Epithelial cell of proximal tubule (primary cell): Measurements from ENCODE around the gene SDK1. TPM values are rescaled to one million over a fixed set of nuclear protein-coding genes. Genes with fewer than 3 reads are reported as not detected.

Experiments
- DNase-seq: peaks from one replicate; pipeline ENCODE4 v3.0.0-alpha.2; 2011; ENCODE audit warnings: low read depth
- H3K4me3 ChIP-seq: 2 replicates; pipeline ENCODE4 v1.5.1; 2011; ENCODE audit warnings: low read depth, mild to moderate bottlenecking, low read length
- total RNA-seq: library from RNA; depleted of rRNA; stranded (reverse); fragments of >200 nt; gene quantifications from 2 replicates; pipeline ENCODE4 v1.2.3, GENCODE V29; 2015
- TF ChIP-seq, protein P1 (sequence below): conservative IDR thresholded peaks from 2 replicates; pipeline ENCODE4 v1.5.1; 2012; ENCODE audit warnings: low read depth, mild to moderate bottlenecking, low read length

The SDK1 gene
- total RNA-seq, 1 donor from 2014 or later = 0.75 TPM

DNA sequence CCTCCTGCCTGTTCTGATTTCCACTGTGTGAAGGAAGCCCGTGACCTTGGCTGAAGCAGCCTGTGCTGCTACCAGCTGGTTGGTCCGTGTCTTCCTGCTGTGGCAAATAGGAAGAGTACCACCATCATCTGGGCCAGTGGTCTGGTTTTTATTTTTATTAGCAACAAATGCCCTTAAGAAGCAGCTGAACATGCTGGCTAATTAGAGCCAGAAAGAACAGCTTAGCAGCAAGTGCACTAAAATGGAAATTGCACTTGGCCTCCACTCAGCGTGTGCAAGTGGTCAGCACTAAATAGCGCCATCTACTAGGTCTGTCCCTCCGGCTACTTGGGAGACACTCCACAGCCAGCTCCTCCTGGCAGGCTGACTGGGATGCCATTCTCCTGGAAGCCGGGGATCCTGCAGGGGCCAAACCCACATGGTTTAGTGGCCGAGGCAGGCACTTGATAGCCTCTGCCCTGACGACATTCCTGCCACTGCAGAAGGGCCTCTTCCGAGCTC lies 690.7 kb downstream of the SDK1 start:
- DNase-seq = no peak
- no peak overlapping the region for H3K4me3 ChIP-seq
- TF ChIP-seq, protein P1, sequence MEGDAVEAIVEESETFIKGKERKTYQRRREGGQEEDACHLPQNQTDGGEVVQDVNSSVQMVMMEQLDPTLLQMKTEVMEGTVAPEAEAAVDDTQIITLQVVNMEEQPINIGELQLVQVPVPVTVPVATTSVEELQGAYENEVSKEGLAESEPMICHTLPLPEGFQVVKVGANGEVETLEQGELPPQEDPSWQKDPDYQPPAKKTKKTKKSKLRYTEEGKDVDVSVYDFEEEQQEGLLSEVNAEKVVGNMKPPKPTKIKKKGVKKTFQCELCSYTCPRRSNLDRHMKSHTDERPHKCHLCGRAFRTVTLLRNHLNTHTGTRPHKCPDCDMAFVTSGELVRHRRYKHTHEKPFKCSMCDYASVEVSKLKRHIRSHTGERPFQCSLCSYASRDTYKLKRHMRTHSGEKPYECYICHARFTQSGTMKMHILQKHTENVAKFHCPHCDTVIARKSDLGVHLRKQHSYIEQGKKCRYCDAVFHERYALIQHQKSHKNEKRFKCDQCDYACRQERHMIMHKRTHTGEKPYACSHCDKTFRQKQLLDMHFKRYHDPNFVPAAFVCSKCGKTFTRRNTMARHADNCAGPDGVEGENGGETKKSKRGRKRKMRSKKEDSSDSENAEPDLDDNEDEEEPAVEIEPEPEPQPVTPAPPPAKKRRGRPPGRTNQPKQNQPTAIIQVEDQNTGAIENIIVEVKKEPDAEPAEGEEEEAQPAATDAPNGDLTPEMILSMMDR = no peak

DNA sequence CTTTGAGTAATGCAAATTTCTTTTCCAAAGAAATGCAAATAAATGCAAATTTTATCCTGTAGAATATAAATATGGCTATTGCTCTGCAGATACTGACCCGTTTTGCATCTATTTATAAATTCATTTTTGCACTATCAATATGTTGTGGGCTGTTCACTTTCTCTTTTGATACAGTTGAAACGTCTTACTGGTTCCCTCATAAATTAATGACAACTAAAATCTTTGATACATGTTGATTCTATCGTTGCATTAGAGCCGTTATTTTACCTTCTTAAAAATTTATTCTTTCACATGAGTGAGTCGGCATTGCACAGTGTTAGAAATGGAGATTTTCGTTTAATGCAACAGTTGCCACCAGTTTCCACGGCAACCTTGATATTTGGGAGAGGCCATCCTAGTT lies 691.8 kb downstream of the SDK1 start:
- no peak overlapping the region for H3K4me3 ChIP-seq
- TF ChIP-seq, protein P1 = no peak
- DNase-seq = no peak

DNA sequence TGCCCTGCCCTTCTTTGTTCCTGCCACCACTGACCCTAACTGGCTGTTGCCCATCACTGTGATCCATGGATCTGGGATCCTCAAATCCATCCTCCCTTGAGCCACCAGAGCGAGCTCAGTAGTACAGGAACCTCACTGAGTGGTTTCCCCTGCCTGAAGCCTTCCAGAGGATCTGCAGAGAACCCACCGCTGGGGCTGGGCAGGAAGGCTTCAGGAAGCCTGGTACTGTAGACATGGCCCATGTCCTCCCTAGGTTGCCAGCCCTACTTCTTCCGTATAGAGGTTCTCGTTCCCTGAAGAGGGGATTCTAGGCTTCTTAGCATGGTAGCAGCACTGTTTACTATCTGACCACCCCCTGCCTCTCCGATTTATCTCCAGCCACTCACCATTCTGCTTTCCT lies 693.7 kb downstream of the SDK1 start:
- no peak for DNase-seq
- TF ChIP-seq, protein P1 = no peak

DNA sequence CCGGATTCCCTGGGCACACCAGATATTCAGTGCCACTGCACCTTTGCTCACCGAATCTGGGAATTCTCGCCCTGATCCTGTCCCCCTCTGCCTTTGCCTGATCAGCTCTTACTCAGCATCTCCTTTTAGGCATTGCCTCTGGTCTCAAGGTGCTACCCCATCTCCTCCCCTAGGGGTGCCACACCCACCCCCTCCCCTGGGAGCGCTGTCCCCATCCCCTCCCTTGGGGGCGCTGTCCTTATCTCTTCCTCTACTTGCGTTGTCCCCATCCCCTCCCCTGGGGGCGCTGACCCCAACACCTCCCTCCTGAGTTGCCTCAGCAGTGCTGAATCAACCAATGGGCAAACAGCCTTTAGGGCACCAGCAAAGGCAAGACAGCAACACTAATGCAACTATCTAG lies 694.1 kb downstream of the SDK1 start:
- no peak overlapping the region for H3K4me3 ChIP-seq
- TF ChIP-seq, protein P1 = no peak
- no peak for DNase-seq

More for the DNA sequence above, 693.7 kb downstream of the SDK1 start:
- H3K4me3 ChIP-seq = no peak overlapping the region

DNA sequence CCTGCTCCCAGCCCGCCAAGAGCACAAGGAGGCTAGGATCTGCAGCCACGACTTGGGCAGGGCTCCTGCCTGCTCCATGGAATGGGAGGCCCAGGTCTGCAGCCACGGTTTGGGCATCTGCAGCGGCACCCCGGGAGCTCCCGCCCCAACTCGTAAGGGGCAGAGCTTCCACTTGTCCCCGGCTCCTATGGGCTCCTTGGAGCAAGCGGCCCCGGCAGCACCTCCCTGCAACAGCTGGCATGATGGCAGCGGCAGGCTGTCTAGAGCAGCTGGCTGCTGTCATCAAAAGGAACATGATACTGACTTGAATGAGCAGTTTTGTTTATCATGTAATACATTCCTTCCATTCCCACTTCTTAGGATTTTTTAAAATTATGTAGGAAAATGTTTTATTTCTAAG lies 697.0 kb downstream of the SDK1 start:
- TF ChIP-seq, protein P1 = no peak
- no peak overlapping the region for H3K4me3 ChIP-seq
- DNase-seq = no peak

DNA sequence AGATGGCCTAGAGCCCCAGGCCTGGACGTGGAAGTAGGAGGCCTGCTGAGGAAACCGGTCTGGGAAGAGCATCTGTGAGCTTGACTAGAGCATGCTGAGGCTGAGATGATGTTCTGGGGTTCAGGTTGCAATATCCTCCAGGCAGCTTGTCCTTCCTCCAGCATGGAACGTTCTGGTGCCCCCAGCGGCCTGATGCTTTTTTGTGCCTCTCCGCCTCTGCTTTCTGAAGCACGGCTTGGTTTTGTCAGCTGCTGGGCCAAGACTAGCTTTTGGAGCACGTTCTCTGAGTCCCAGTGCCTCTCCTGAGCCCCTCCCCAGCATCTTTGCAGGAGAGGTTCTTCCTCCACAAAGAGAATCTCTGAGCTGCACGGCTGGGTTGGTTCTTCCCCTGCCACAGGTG lies 699.1 kb downstream of the SDK1 start:
- TF ChIP-seq, protein P1 = no peak
- no peak for DNase-seq
- H3K4me3 ChIP-seq = no peak overlapping the region

DNA sequence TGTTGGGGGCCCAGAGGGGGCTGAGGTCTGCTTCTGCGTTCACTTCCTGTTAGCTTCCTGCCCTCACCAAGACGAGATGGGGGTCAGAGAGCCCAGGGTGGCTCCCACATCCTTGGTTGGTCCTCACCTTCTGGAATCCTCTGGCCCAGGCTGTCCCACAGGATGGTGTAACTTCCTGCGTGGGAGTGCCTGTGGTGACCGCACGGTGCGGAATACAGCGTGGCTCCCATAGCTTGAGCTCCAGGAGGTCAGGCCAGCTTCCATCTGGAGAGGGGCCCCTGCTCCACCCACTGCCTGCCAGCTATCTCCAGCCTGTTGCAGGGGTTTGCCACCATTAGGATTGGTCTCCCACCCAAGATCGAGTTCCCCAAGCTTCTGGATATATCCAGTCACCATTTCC lies 699.9 kb downstream of the SDK1 start:
- H3K4me3 ChIP-seq = no peak overlapping the region
- no peak for DNase-seq

More for the DNA sequence above, 699.9 kb downstream of the SDK1 start:
- TF ChIP-seq, protein P1 = no peak
